HG03159 (cell line): ENCODE results near the gene ZNF579.
"Not testable (repeated sequence)": the region's sequence is repeated elsewhere in the genome, so short reads cannot be mapped to it uniquely, and the experiment has no call there.

ENCODE experiments used
- ATAC-seq: cut with Tn5 transposase; IDR thresholded peaks from one replicate; pipeline ENCODE4 v1.9.1; 2021; ENCODE audit warnings: mild to moderate bottlenecking, moderate library complexity; ENCODE audit not compliant: unreplicated experiment

Gene ZNF579

GRCh38 chr19:55542292-55542855 lies 38.3 kb downstream of the ZNF579 start:
- no peak for ATAC-seq

- ATAC-seq, result no peak
Observed at GRCh38 chr19:55541091-55541490, 39.6 kb downstream of the ZNF579 start.

DNA sequence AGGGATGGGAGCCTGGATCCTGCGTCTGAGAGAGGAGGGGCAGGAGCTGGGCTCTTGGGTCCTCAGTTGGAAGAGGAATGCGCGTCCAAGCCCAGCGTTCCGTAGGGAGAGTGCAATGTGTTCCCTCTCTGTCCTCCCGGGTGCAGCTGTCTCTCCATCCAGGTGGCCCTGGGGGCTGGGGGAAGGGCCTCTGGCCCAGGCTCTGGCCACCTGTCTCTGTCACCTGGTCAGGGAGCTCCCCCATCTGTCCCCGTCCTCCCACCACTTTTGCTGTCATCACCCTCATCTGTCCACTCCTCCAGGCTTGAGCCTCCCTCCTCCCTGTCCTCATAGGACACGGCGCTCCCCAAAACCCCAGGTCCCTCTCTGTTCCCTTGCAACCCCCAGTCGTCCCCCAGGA lies 40.0 kb downstream of the ZNF579 start:
- no peak for ATAC-seq

GRCh38 chr19:55539090-55539984 lies 41.3 kb downstream of the ZNF579 start:
- no peak for ATAC-seq

- ATAC-seq, result no peak
Observed at GRCh38 chr19:55538132-55538531, 42.5 kb downstream of the ZNF579 start.

GRCh38 chr19:55537741-55538111 lies 42.9 kb downstream of the ZNF579 start:
- ATAC-seq, result no peak

- no peak for ATAC-seq
Observed at GRCh38 chr19:55536951-55537740, 43.5 kb downstream of the ZNF579 start, which contains the start of gene SBK2. SBK2 (minus strand) TSS chr19:55537133; CDS start chr19:55536294, 839 bp downstream.

DNA sequence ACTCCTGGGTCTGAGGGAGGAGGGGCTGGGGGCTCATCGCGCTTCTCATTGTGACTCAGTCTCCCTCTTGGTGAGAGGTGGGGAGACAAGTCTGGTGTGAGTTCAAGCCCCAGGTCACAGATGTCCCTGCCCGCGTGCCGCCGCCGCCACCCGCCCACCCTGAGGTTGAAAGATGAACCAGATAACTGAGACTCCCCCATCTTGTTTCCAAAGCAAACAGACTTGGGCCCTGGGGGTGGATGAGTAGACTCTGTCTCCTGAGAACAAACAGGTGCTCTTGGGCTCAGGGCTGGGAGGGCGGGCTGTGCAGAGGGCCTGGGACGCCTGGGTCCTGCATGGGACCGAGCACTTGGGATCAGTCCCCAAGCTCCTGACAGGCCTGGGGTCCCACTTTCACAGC lies 44.3 kb downstream of the ZNF579 start:
- no peak for ATAC-seq

DNA sequence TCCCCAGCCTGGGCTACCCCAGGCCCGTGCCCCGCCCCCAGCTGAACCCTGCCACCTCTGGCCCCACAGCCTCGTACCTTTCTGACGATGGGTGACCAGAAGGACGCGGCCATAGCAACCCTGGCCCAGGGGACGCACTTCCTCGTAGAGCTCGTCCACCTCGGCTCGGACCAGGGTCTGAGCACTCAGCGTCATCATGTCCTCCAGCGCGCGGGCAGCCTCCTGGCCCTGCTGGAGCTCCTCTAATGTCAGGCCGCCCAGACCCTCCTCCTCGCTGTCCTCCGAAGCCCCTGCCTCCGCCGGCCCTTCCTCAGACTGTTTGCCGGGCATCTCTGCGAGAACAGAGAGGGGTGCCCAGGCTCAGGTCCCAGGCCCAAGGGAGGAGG lies 44.7 kb downstream of the ZNF579 start:
- no peak for ATAC-seq

- ATAC-seq, result no peak
Observed at GRCh38 chr19:55535173-55535964, 45.3 kb downstream of the ZNF579 start.

GRCh38 chr19:55534280-55534679 lies 46.4 kb downstream of the ZNF579 start:
- ATAC-seq, result not testable (repeated sequence)

GRCh38 chr19:55530996-55531395 lies 49.7 kb downstream of the ZNF579 start:
- no peak for ATAC-seq

- ATAC-seq, result no peak
Observed at GRCh38 chr19:55529636-55530234, 50.9 kb downstream of the ZNF579 start.

GRCh38 chr19:55528030-55528803 lies 52.4 kb downstream of the ZNF579 start:
- ATAC-seq, result no peak

DNA sequence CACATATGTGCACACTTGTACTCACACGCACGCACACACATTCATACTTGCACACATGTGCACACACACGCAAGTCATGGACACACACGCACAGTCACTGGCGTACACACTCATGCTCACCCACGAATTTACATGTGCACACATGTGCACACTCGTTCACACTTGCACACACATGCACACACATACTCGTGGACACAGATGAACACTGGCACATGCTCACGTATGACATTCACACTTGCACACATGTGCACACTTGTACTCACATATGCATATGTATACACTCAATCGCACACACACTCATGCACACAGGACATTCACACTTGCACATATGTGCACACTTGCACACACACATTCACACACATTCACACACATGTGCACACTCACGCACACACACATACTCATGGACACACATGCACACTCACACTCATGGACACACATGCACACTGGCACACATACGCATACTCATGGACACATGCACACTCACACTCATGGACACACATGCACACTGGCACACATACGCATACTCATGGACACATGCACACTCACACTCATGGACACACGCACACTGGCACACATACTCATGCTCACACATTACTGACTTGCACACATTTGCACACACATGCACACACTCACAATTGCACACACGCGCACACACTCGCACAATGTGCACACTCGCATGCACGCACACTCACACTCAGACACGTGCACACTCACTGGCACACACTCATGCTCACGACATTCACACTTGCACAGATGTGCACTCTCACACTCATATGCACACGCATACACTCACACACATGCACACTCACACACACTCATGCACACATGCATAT lies 53.2 kb downstream of the ZNF579 start:
- ATAC-seq, result no peak
